Kidney tubule cell (primary cell): ENCODE data around the gene GABARAP.

Source experiments
- DNase-seq: peaks from one replicate; pipeline ENCODE4 v3.0.0-alpha.2; 2018; ENCODE audit warnings: low spot score

The GABARAP gene

GRCh38 chr17:7241783-7242716, at the start of gene GABARAP:
GABARAP (minus strand) TSS chr17:7242449; CDS start chr17:7242330, 119 bp downstream.
- peak; percentile 87 for DNase-seq

GRCh38 chr17:7290685-7291084, 48.4 kb upstream of the GABARAP start:
- no peak for DNase-seq

GRCh38 chr17:7290166-7290565, 47.9 kb upstream of the GABARAP start:
- DNase-seq = no peak

- no peak for DNase-seq
Observed at GRCh38 chr17:7289256-7290032, 47.2 kb upstream of the GABARAP start.

- DNase-seq = no peak
Observed at GRCh38 chr17:7285679-7286078, 43.4 kb upstream of the GABARAP start.

- DNase-seq = no peak
Observed at GRCh38 chr17:7284911-7285310, 42.7 kb upstream of the GABARAP start.

- no peak for DNase-seq
Observed at GRCh38 chr17:7283471-7284216, 41.4 kb upstream of the GABARAP start.

- no peak for DNase-seq
Observed at GRCh38 chr17:7282752-7283321, 40.6 kb upstream of the GABARAP start.

- DNase-seq = no peak
Observed at GRCh38 chr17:7281953-7282751, 39.9 kb upstream of the GABARAP start.

GRCh38 chr17:7281074-7281952, 39.1 kb upstream of the GABARAP start, which contains the start of gene SLC2A4:
SLC2A4 (plus strand) TSS chr17:7281718; CDS start chr17:7281935, 217 bp downstream.
- DNase-seq = peak; percentile 92

- DNase-seq = peak; percentile 81
Observed at GRCh38 chr17:7280519-7281073, 38.3 kb upstream of the GABARAP start.

- no peak for DNase-seq
Observed at GRCh38 chr17:7279448-7279847, 37.2 kb upstream of the GABARAP start.

- no peak for DNase-seq
Observed at GRCh38 chr17:7266784-7267183, 24.5 kb upstream of the GABARAP start.

- DNase-seq = no peak
Observed at GRCh38 chr17:7263801-7264078, 21.5 kb upstream of the GABARAP start.

GRCh38 chr17:7262935-7263800, 20.9 kb upstream of the GABARAP start:
- DNase-seq = peak; percentile 71

- peak; percentile 90 for DNase-seq
Observed at GRCh38 chr17:7262192-7262934, 20.1 kb upstream of the GABARAP start, which contains the start of gene CLDN7. CLDN7 (minus strand) TSS chr17:7262478; CDS start chr17:7262043, 435 bp downstream.

GRCh38 chr17:7261379-7262191, 19.3 kb upstream of the GABARAP start:
- DNase-seq = peak; percentile 27
